Mucosa of rectum (tissue), 2 donors: ENCODE results near the gene GTPBP6.
"Not testable (repeated sequence)": the region's sequence is repeated elsewhere in the genome, so short reads cannot be mapped to it uniquely, and the experiment has no call there.

Experiments used
- H3K27ac ChIP-seq, 2 donors: one replicate each; pipeline ENCODE4 v1.7.0; 2013; ENCODE audit warnings: inconsistent platforms in 2 of 2, low read depth in 2 of 2, low read length in 2 of 2
- H3K27me3 ChIP-seq, 2 donors: one replicate each; pipeline ENCODE4 v1.7.0; 2013; ENCODE audit warnings: low read length in 2 of 2; ENCODE audit not compliant: control insufficient read depth in 2 of 2, insufficient read depth in 2 of 2
- H3K36me3 ChIP-seq, 2 donors: one replicate each; pipeline ENCODE4 v1.7.0; 2013; ENCODE audit warnings: low read length in 2 of 2; ENCODE audit not compliant: control insufficient read depth in 2 of 2, insufficient read depth in 2 of 2
- H3K4me1 ChIP-seq, 2 donors: one replicate each; pipeline ENCODE4 v1.7.0; 2013; ENCODE audit warnings: low read length in 2 of 2, mild to moderate bottlenecking in 1 of 2; ENCODE audit not compliant: control insufficient read depth in 2 of 2, insufficient read depth in 2 of 2
- H3K4me3 ChIP-seq, 2 donors: one replicate each; pipeline ENCODE4 v1.7.0; 2013; ENCODE audit warnings: low read length in 2 of 2
- H3K9ac ChIP-seq, 2 donors: one replicate each; pipeline ENCODE4 v1.7.0; 2013; ENCODE audit warnings: low read length in 2 of 2, low read depth in 1 of 2, mild to moderate bottlenecking in 1 of 2
- H3K9me3 ChIP-seq, 2 donors: one replicate each; pipeline ENCODE4 v1.7.0; 2013; ENCODE audit warnings: low read length in 2 of 2; ENCODE audit not compliant: control insufficient read depth in 2 of 2
- donor health status: healthy.
- donor health status: Normal muscosa, but diverticular disease.

Gene GTPBP6

GRCh38 chrX:307261-308111 is 11.1 kb downstream of the GTPBP6 start:
- Histone ChIP-seq H3K4me1 (no peaks in the 10 kb centered on the region), H3K4me3 (no peak overlapping the region)

DNA sequence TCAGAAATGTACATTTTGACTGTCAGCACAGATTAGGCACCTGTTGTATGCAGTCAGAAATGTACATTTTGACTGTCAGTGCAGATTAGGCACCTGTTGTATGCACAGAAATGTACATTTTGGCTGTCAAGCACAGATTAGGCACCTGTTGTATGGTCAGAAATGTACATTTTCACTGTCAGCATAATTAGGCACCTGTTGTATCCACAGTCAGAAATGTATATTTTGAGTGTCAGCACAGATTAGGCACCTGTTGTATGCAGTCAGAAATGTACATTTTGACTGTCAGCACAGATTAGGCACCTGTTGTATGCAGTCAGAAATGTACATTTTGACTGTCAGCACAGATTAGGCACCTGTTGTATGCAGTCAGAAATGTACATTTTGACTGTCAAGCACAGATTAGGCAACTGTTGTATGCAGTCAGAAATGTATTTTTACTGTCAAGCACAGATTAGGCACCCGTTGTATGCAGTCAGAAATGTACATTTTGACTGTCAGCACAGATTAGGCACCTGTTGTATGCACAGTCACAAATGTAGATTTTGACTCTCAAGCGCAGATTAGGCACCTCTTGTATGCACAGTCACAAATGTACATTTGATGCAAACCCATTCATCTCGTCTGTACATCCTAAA is 11.9 kb downstream of the GTPBP6 start:
- H3K36me3 ChIP-seq, result peaks cover 40 to 46% of the 10 kb centered on the region in 2 donors
- H3K9me3 ChIP-seq, H3K27ac ChIP-seq, H3K9ac ChIP-seq, H3K4me3 ChIP-seq, H3K27me3 ChIP-seq, H3K4me1 ChIP-seq: not testable (repeated sequence)

More at GRCh38 chrX:307261-308111, 11.1 kb downstream of the GTPBP6 start:
- Histone ChIP-seq H3K9me3 (no peaks in the 10 kb centered on the region), H3K27me3 (no peaks in the 10 kb centered on the region), H3K27ac (no peak overlapping the region), H3K36me3 (peaks cover 48 to 52% of the 10 kb centered on the region in 2 donors), H3K9ac (no peak overlapping the region)

DNA sequence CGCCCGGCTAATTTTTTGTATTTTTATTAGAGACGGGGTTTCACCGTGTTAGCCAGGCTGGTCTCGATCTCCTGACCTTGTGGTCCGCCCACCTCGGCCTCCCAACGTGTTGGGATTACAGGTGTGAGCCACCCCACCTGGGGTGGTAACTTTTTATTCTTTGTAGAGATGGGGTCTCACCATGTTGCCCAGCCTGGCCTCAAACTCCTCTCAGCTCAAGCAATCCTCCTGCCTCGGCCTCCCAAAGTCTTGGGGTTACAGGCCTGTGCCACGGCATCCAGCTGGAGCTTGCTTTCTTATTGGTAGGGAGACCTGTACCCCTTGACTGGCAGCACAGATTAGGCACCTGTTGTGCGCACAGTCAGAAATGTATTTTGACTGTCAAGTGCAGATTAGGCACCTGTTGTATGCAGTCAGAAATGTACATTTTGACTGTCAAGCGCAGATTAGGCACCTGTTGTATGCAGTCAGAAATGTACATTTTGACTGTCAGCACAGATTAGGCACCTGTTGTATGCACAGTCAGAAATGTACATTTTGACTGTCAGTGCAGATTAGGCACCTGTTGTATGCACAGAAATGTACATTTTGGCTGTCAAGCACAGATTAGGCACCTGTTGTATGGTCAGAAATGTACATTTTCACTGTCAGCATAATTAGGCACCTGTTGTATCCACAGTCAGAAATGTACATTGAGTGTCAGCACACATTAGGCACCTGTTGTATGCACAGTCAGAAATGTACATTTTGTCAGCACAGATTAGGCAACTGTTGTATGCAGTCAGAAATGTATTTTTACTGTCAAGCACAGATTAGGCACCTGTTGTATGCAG is 12.6 kb downstream of the GTPBP6 start:
- H3K9me3 ChIP-seq, H3K27ac ChIP-seq, H3K4me1 ChIP-seq, H3K4me3 ChIP-seq, H3K9ac ChIP-seq, H3K27me3 ChIP-seq: not testable (repeated sequence)
- H3K36me3 ChIP-seq, result peaks cover 34 to 46% of the 10 kb centered on the region in 2 donors

DNA sequence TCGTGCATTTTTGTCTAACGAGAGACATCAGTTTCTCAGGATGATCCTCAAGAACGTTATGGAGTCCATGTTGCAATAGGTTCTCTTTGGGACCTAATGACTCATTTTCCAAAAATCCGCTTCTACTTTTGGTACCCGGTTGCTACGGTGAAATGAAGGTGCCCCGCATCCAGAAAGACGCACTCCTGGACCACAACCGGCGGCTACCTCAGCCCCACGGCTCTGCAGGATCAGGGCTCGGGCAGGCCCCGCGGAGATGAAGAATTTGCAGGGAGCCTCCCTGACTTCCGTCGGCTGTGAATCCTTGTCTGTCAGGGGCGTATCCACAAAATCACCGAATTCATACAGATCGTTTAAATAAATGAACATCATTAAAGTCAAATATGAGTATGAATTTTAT is 15.6 kb downstream of the GTPBP6 start:
- Histone ChIP-seq H3K27me3 (no peaks in the 10 kb centered on the region), H3K4me1 (no peaks in the 10 kb centered on the region), H3K9me3 (no peaks in the 10 kb centered on the region), H3K9ac (no peak overlapping the region), H3K36me3 (peaks cover 29 to 40% of the 10 kb centered on the region in 2 donors), H3K27ac (no peak overlapping the region), H3K4me3 (no peak overlapping the region)

DNA sequence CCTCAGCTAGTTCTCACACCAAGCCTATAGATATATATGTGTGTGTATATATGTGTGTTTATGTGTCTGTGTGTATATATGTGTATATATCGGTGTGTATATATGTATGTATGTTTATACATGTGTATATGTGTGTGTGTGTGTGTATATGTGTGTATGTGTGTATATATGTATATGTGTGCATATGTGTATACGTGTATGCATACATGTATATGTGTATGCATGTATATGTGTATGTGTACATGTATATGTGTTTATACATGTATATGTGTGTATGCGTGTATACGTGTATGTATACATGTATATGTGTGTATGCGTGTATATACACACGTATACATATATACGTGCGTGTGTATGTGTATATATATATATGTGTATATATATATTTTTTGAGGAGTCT is 18.3 kb downstream of the GTPBP6 start:
- peaks cover 12 to 21% of the 10 kb centered on the region in 2 donors for H3K36me3 ChIP-seq

DNA sequence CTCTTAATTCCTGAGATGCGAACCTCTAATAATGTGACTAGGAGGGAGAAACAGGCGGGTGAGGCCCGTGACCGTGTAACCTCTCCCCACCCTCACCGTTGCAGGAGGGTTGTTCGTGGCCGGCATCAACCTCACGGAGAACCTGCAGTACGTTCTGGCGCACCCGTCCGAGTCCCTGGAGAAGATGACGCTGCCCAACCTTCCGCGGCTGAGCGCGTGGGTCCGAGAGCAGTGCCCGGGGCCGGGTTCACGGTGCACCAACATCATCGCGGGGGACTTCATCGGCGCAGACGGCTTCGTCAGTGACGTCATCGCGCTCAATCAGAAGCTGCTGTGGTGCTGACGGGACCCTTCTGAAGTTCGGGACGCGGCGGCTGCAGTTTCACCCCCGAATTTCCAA is 19.6 kb downstream of the GTPBP6 start:
- Histone ChIP-seq H3K36me3 (peaks cover 6 to 17% of the 10 kb centered on the region in 2 donors), H3K27me3 (no peaks in the 10 kb centered on the region), H3K4me1 (no peaks in the 10 kb centered on the region), H3K9me3 (no peaks in the 10 kb centered on the region), H3K4me3 (no peak overlapping the region), H3K9ac (no peak overlapping the region), H3K27ac (no peak overlapping the region)

More for the DNA sequence above, 18.3 kb downstream of the GTPBP6 start:
- Histone ChIP-seq H3K4me1 (no peaks in the 10 kb centered on the region), H3K27ac (no peak overlapping the region), H3K9ac (no peak overlapping the region), H3K27me3 (no peaks in the 10 kb centered on the region), H3K4me3 (no peak overlapping the region), H3K9me3 (no peaks in the 10 kb centered on the region)

DNA sequence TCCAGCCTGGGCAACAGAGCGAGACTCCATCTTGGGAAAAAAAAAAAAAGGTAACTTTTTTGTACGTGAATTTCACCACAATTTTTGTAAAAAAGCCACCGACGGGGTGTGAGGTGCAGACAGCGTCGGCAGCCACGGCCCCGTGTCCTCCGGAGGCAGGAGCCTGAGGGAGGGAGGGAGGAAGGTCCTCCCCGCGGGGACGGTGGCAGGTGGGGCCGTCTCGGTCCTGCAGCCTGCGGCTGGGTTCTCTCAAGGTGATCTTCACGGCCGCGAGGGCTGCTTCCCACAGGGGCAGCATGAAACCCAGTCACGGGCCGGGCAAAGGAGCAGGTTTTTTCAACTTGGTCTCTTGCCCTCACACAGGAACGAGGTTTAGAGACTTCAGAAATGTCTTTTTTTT is 23.5 kb downstream of the GTPBP6 start:
- Histone ChIP-seq H3K4me3 (no peak overlapping the region), H3K4me1 (no peaks in the 10 kb centered on the region), H3K36me3 (peaks cover 14 to 17% of the 10 kb centered on the region in 2 donors), H3K27me3 (no peaks in the 10 kb centered on the region), H3K27ac (no peak overlapping the region), H3K9ac (no peak overlapping the region), H3K9me3 (no peaks in the 10 kb centered on the region)

DNA sequence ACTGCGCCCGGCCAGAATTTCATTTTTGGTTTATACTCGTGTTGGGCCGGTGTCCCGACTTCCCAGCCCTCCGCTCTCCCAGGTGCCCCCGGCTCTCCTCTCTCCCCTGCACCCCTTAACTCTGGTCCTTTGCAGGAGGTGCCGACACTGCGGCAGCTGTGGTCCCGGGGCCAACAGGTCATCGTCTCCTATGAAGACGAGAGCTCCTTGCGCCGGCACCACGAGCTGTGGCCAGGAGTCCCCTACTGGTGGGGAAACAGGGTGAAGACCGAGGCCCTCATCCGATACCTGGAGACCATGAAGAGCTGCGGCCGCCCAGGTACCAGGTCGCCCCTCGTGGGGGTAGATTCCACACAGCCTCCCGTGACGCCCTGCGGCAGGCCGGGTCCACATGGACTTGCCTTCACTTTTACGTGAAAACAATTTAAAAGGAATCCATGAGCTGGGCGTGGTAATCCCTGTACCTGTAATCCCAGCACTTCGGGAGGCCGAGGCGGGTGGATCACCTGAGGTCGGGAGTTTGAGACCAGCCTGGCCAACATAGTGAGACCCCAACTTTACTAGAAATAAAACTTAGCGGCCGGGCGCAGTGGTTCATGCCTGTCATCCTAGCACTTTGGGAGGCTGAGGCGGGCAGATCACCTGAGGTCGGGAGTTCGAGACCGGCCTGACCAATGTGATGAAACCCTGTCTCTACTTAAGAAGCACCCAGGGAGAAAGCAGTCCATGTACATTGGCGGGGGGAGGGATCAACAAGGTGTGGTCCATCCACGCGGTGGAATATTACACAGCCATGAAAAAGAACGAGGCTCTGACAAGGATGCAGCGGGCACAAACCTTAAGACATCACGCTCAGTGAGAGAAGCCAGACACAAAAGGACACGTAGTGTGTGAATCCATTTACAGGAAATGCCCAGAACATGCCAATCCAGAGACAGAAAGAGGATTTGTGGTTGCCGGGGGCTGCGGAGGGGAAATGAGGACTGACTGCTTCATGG is 25.4 kb downstream of the GTPBP6 start:
- no peak overlapping the region for H3K4me3 ChIP-seq
- no peak overlapping the region for H3K27ac ChIP-seq
- peaks cover 18% of the 10 kb centered on the region in 2 donors for H3K36me3 ChIP-seq

GRCh38 chrX:291411-291901 is 27.1 kb downstream of the GTPBP6 start:
- Histone ChIP-seq H3K4me1 (no peaks in the 10 kb centered on the region), H3K27ac (no peak overlapping the region), H3K9me3 (no peaks in the 10 kb centered on the region), H3K9ac (no peak overlapping the region), H3K4me3 (no peak overlapping the region), H3K27me3 (no peaks in the 10 kb centered on the region), H3K36me3 (peaks cover 18 to 21% of the 10 kb centered on the region in 2 donors)

More for the DNA sequence above, 25.4 kb downstream of the GTPBP6 start:
- Histone ChIP-seq H3K27me3 (no peaks in the 10 kb centered on the region), H3K4me1 (no peaks in the 10 kb centered on the region), H3K9me3 (no peaks in the 10 kb centered on the region), H3K9ac (no peak overlapping the region)
